ENCODE data around the gene RNASEH1.

The RNASEH1 gene

GRCh38 chr2:3558205-3559014 is at the start of gene RNASEH1:
RNASEH1 (minus strand) TSS chr2:3558333; CDS start chr2:3558260, 73 bp downstream.
- peak; percentile 100 for DNase-seq (ENCODE audit: extremely low read depth, insufficient read length)
- TF ChIP-seq, protein P1, sequence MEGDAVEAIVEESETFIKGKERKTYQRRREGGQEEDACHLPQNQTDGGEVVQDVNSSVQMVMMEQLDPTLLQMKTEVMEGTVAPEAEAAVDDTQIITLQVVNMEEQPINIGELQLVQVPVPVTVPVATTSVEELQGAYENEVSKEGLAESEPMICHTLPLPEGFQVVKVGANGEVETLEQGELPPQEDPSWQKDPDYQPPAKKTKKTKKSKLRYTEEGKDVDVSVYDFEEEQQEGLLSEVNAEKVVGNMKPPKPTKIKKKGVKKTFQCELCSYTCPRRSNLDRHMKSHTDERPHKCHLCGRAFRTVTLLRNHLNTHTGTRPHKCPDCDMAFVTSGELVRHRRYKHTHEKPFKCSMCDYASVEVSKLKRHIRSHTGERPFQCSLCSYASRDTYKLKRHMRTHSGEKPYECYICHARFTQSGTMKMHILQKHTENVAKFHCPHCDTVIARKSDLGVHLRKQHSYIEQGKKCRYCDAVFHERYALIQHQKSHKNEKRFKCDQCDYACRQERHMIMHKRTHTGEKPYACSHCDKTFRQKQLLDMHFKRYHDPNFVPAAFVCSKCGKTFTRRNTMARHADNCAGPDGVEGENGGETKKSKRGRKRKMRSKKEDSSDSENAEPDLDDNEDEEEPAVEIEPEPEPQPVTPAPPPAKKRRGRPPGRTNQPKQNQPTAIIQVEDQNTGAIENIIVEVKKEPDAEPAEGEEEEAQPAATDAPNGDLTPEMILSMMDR (IDR thresholded peaks at IDR 0.05; ENCODE audit: insufficient read depth, low read length, poor library complexity, severe bottlenecking) = no peak
- H3K27me3 ChIP-seq (replicated peaks; ENCODE audit: control insufficient read depth, insufficient read depth, low read length) = no peaks in the 10 kb centered on the region
- H3K36me3 ChIP-seq (ENCODE audit: control insufficient read depth, insufficient read depth, low read length) = peaks cover 4% of the 10 kb centered on the region
- H3K4me3 ChIP-seq (replicated peaks; ENCODE audit: low read depth, low read length) = peak within 1 kb of the TSS; percentile 87

GRCh38 chr2:3606370-3607201 is 48.5 kb upstream of the RNASEH1 start:
- H3K4me3 ChIP-seq (replicated peaks; ENCODE audit: low read depth, low read length) = no peak overlapping the region
- TF ChIP-seq, protein P1 (IDR thresholded peaks at IDR 0.05; ENCODE audit: insufficient read depth, low read length, poor library complexity, severe bottlenecking) = no peak
- no peaks in the 10 kb centered on the region for H3K27me3 ChIP-seq (replicated peaks; ENCODE audit: control insufficient read depth, insufficient read depth, low read length)
- DNase-seq (ENCODE audit: extremely low read depth, insufficient read length) = no peak
- no peaks in the 10 kb centered on the region for H3K36me3 ChIP-seq (ENCODE audit: control insufficient read depth, insufficient read depth, low read length)

- Histone ChIP-seq H3K36me3 (ENCODE audit: control insufficient read depth, insufficient read depth, low read length) (no peaks in the 10 kb centered on the region), H3K27me3 (replicated peaks; ENCODE audit: control insufficient read depth, insufficient read depth, low read length) (no peaks in the 10 kb centered on the region), H3K4me3 (replicated peaks; ENCODE audit: low read depth, low read length) (no peak overlapping the region)
- DNase-seq (ENCODE audit: extremely low read depth, insufficient read length) = no peak
- TF ChIP-seq, protein P1 (IDR thresholded peaks at IDR 0.05; ENCODE audit: insufficient read depth, low read length, poor library complexity, severe bottlenecking) = no peak
Observed at GRCh38 chr2:3606028-3606369, 47.9 kb upstream of the RNASEH1 start.

DNA sequence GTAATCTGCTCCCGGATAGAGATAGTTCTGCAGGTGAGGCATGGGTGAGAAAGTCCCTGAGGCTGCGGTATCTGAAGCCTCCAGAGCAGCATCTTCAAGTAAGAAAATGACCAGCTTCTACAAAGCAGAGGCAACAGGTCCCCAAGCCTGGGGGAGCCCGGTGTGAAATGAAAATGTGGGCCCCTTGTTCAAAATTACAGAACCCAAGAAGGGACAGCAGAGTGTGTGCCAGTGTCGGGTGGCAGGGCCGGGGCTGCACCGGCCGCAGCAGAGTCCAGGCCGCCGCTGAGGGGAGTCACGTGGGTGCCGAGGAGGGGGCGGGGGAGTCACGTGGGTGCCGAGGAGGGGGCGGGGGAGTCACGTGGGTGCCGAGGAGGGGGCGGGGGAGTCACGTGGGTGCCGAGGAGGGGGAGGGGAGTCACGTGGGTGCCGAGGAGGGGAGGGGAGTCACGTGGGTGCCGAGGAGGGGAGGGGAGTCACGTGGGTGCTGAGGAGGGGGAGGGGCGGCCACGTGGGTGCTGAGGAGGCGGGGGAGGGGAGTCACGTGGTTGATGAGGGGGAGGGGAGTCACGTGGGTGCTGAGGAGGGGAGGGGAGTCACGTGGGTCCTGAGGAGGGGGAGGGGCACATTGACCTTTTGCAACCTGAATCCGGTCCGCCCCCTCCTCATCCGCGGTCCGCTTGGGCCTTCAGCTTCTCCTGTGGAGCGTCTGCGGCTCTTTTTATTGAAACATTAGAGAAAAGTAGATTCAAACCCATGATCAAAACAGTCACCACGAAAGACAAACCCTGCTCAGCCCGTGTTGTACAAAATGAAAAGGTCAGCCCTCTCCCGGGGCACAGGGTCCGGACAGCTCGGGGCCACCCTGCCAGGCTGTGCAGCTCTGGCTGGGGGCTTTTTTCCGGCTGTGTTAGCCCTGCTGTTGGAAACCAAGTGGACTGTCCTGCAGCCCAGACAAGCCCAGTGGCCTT is 47.1 kb upstream of the RNASEH1 start:
- no peaks in the 10 kb centered on the region for H3K36me3 ChIP-seq (ENCODE audit: control insufficient read depth, insufficient read depth, low read length)
- no peak overlapping the region for H3K4me3 ChIP-seq (replicated peaks; ENCODE audit: low read depth, low read length)
- H3K27me3 ChIP-seq (replicated peaks; ENCODE audit: control insufficient read depth, insufficient read depth, low read length) = no peaks in the 10 kb centered on the region
- DNase-seq (ENCODE audit: extremely low read depth, insufficient read length) = no peak
- TF ChIP-seq, protein P1 (IDR thresholded peaks at IDR 0.05; ENCODE audit: insufficient read depth, low read length, poor library complexity, severe bottlenecking) = no peak

DNA sequence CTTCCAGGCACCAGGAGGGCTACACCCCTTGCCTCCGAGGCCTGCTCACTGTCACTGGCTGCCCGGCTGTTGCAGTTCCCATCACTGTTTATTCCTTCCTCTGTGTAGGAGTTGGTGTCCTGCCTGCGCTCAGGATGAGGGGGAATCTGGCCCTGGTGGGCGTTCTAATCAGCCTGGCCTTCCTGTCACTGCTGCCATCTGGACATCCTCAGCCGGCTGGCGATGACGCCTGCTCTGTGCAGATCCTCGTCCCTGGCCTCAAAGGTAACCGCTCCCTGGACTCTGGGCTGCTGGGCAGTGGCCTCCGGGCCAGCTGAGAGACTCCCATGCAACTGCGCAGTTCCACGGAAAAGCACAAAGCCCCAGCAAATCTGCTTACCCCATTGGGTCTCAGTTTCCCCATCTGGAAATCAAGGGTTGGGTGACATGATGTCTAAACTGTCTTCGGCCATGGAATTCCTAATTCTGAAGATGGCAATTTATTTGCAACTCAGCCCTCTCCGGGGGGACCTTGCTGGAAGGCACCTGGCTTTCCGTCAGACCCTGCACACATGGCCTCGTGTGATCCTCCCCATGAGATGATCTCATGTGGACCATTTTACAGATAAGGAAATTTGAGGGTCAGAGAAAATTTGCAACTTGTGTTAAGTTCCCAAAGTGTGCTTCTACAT is 46.2 kb upstream of the RNASEH1 start:
- no peak for DNase-seq (ENCODE audit: extremely low read depth, insufficient read length)
- TF ChIP-seq, protein P1 (IDR thresholded peaks at IDR 0.05; ENCODE audit: insufficient read depth, low read length, poor library complexity, severe bottlenecking) = no peak
- H3K4me3 ChIP-seq (replicated peaks; ENCODE audit: low read depth, low read length) = no peak overlapping the region

More for the DNA sequence above, 46.2 kb upstream of the RNASEH1 start:
- H3K36me3 ChIP-seq (ENCODE audit: control insufficient read depth, insufficient read depth, low read length) = no peaks in the 10 kb centered on the region
- H3K27me3 ChIP-seq (replicated peaks; ENCODE audit: control insufficient read depth, insufficient read depth, low read length) = no peaks in the 10 kb centered on the region

Measured in GM06990 (cell line).